Adrenal gland (tissue), 12 donors: Measurements from ENCODE around the gene USP49. TPM values are rescaled to one million over a fixed set of nuclear protein-coding genes. Genes with fewer than 3 reads are reported as not detected.
"Not testable (repeated sequence)": the region's sequence is repeated elsewhere in the genome, so short reads cannot be mapped to it uniquely, and the experiment has no call there.

Source experiments
- DNase-seq, 7 donors: peaks; one replicate each; pipeline ENCODE4 v3.0.0-alpha.2; 2019 to 2020
- H3K27ac ChIP-seq, 5 donors: fragments of 200-600 bp; sonication (generic) in 4 of 5; 1 replicate in 3 of 5; 2 replicates in 2 of 5; pipeline versions ENCODE4 v1.5.1 to v1.8.0; 2016 to 2020; ENCODE audit warnings: mild to moderate bottlenecking in 1 of 5
- H3K27me3 ChIP-seq: fragments of 200-600 bp; 2 replicates; pipeline ENCODE4 v1.8.0; 2021
- H3K36me3 ChIP-seq, 2 donors: fragments of 200-600 bp; replicated peaks in 1 of 2; 1 replicate in 1 of 2; 2 replicates in 1 of 2; pipeline versions ENCODE4 v1.5.1 to v1.8.0; 2018 to 2022
- H3K4me1 ChIP-seq, 2 donors: fragments of 200-600 bp; replicated peaks in 1 of 2; 1 replicate in 1 of 2; 2 replicates in 1 of 2; pipeline versions ENCODE4 v1.5.1 to v1.8.0; 2018 to 2021
- H3K4me3 ChIP-seq, 4 donors: fragments of 200-600 bp; sonication (generic) in 3 of 4; one replicate each; pipeline ENCODE4 v1.5.1; 2016 to 2018
- H3K9me3 ChIP-seq, 3 donors: fragments of 200-600 bp; sonication (generic) in 1 of 3; replicated peaks in 1 of 3; 1 replicate in 2 of 3; 2 replicates in 1 of 3; pipeline versions ENCODE4 v1.5.1 to v1.8.0; 2016 to 2021
- CTCF ChIP-seq, 6 experiments: fragments of 450-650 bp in 4 of 6; fragments of 200-600 bp in 2 of 6; sonication (generic) in 1 of 6; IDR thresholded peaks; 1 replicate in 5 of 6; 2 replicates in 1 of 6; pipeline versions ENCODE4 v1.5.1 to v1.8.0; 2016 to 2021; ENCODE audit warnings: antibody characterized with exemption in 6 of 6, mild to moderate bottlenecking in 2 of 6, moderate library complexity in 1 of 6
- POLR2A ChIP-seq, 2 donors: fragments of 450-650 bp; IDR thresholded peaks; one replicate each; pipeline ENCODE4 v1.6.1; 2017; ENCODE audit warnings: antibody characterized with exemption in 2 of 2, mild to moderate bottlenecking in 2 of 2, moderate library complexity in 1 of 2
- WGBS, 4 donors: extraction: QIAGEN DNeasy Blood & Tissue Kit in 2 of 4; methylation state at CpG; one replicate each; pipeline versions ENCODE4 v1.1.5 to v1.1.7; 2013 to 2017; 5-methylcytosine and 5-hydroxymethylcytosine counted together
- intact Hi-C, 2 donors: fragments of 100-400 bp; cut with DNase I; formaldehyde crosslinking; loops; one replicate each; pipeline versions ENCODE4 v1.14.1 to v1.15.0; 2022 to 2023
- polyA plus RNA-seq, 3 donors: library from polyadenylated mRNA; stranded (reverse); fragments of 200-250 nt in 2 of 3; fragments of 350-450 nt in 1 of 3; fragmentation: Illumina TruSeq in 1 of 3; extraction: RNeasy Lipid Tissue Mini Kit (QIAGEN cat#74804) in 1 of 3; gene quantifications; one replicate each; pipeline ENCODE4 v1.2.3, GENCODE V29; 2013 to 2014
- total RNA-seq, 9 donors: library from RNA; depleted of rRNA in 4 of 9; stranded (reverse); fragments of >200 nt in 4 of 9; fragments of 120-200 nt in 1 of 9; fragmentation: NEBNext Ultra II Directional in 1 of 9; extraction: Animal tissue kit (Norgen Biotek cat#: 25700) in 1 of 9; gene quantifications; one replicate each; pipeline versions ENCODE4 v1.1.0 to v1.2.4, GENCODE V29; 2013 to 2023
- donor health status: healthy with polysubstance abuse.
- donor health status: Bipolar disorder and iron deficiency.
- donor health status: DM: yes; HTN: yes; CAD: no.
- donor health status: DM: no; HTN: no; CAD: no.
- donor health status: DM: no; HTN: no; CAD: no.
- donor health status: DM: yes; HTN: yes; CAD: no.

USP49 gene
- total and polyA plus RNA-seq, 12 donors: 1.5 to 6.2 (median 3.4) TPM

DNA sequence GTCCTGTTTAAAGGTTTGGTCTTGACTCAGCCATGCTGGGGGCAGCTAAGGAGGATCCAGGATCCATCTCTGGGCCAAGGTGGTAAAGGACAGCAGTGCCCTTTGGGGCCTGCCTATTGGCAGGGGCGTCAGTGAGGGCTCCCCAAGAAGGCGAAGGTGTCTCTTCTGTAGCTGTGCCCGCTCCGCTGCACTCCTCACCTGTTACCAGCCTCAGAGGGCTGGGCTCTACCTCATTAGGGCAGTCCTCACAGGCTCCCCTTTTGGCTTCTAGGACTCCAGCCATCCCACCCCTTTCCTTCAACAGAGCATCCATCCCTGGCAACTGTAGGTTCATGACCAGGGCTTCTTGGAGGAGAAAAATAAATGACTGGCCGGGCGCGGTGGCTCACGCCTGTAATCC, 125.8 kb downstream of the USP49 start:
- 95 to 99% (median 96%) methylated on average over 8 of the region's 8 CpGs for WGBS, 4 donors
- Histone ChIP-seq H3K4me1 (peaks cover 0 to 10% of the 10 kb centered on the region in 2 donors), H3K9me3 (no peaks in the 10 kb centered on the region), H3K36me3 (peaks cover 0 to 47% of the 10 kb centered on the region in 2 donors), H3K27ac (no peak overlapping the region), H3K4me3 (no peak overlapping the region), H3K27me3 (no peaks in the 10 kb centered on the region)
- intact Hi-C loops: no loop called here
- no peak for DNase-seq
- TF ChIP-seq CTCF (IDR thresholded peaks at IDR 0.05) (no peak), POLR2A (IDR thresholded peaks at IDR 0.05) (no peak)

DNA sequence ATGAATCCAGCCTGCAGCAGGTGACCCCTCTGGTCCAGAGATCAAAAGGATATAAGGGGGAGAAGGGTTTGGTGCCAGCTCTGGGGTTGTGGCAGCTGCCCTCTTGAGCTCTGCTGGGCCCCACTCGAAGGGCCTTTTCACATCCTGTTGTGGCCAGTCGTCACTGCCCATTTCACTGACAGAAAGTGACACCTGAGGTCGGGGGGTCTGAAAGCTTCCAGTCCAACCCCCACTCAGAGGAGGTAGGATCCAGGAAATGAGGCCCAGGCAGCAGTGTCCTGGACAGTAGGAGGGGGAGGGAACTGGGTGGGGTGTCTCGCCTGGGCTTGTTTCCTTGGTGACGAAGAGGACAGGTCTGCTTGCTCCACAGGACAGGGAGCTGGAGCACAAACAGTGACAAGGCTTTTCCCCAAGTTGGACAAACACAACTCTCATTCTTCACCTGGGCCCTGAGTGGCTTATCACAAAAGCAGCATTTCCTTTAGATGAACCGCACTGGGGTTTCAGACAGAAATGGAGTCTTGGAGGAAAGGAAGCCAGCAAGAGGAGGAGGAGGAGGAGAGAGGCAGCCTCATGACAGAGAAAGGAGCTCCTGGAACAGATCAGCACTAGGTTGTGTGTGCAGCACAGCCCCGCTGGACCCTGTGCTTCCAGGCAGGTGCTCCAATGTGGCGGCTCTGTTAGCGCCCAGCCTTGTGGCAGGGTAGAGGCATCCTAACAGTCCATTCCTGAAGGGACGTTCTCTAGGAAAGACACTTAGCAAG, 126.4 kb downstream of the USP49 start:
- intact Hi-C loops: no loop called here
- H3K27ac ChIP-seq: no peak overlapping the region

GRCh38 chr6:41767112-41767833, 127.9 kb downstream of the USP49 start:
- Histone ChIP-seq H3K9me3 (no peaks in the 10 kb centered on the region), H3K4me1 (peaks cover 0 to 10% of the 10 kb centered on the region in 2 donors), H3K27me3 (no peaks in the 10 kb centered on the region), H3K27ac (peak overlapping the region in 4 of 5 donors; percentile 43 to 82 (median 63)), H3K36me3 (peaks cover 0 to 31% of the 10 kb centered on the region in 2 donors), H3K4me3 (no peak overlapping the region)
- TF ChIP-seq POLR2A (IDR thresholded peaks at IDR 0.05) (no peak), CTCF (IDR thresholded peaks at IDR 0.05) (no peak)
- peak; percentile 81 to 96 (median 87) for DNase-seq
- WGBS, 4 donors: 36 to 56% (median 43%) methylated on average over 8 to 12 of the region's 12 CpGs
- intact Hi-C loops: no loop called here

More for the DNA sequence above, 126.4 kb downstream of the USP49 start:
- WGBS, 4 donors: 78 to 79% (median 79%) methylated on average over 8 to 10 of the region's 10 CpGs
- TF ChIP-seq POLR2A (IDR thresholded peaks at IDR 0.05) (no peak), CTCF (IDR thresholded peaks at IDR 0.05) (no peak)
- Histone ChIP-seq H3K4me1 (peaks cover 0 to 10% of the 10 kb centered on the region in 2 donors), H3K36me3 (peaks cover 0 to 40% of the 10 kb centered on the region in 2 donors), H3K27me3 (no peaks in the 10 kb centered on the region), H3K4me3 (no peak overlapping the region), H3K9me3 (no peaks in the 10 kb centered on the region)
- DNase-seq: peak in 1 of 7 donors; percentile 63

DNA sequence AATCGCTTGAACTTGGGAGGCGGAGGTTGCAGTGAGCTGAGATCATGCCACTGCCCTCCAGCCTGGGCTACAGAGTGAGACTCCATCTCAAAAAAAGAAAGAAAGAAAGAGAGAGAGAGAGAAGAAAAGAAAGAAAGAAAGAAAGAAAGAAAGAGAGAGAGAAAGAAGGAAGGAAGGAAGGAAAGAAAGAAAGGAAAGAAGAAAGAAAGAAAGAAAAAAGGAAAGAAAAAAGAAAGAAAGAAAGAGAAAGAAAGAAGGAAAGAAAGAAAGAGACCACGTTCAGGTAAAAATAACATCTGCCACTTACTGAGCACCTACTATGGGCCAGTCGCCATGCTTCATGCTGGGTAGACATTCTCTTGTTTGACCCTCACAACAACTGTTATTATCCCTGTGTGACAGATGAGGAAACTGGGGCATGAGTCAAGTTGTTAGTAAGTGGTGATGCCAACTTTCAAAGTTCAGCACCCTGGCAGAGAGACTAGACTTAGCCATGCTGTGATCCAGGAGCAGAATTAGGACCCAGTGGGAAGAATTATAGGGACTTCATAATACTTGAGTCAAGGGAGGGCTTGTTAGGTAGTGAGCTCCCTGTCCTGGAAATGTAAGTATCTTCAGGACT, 129.0 kb downstream of the USP49 start:
- H3K27me3 ChIP-seq, H3K4me3 ChIP-seq, H3K9me3 ChIP-seq, DNase-seq, H3K4me1 ChIP-seq, intact Hi-C loops: not testable (repeated sequence)
- H3K27ac ChIP-seq: peak overlapping the region in 1 of 5 donors; percentile 82
- WGBS, 4 donors: 78 to 96% (median 88%) methylated on average over 4 of the region's 4 CpGs
- H3K36me3 ChIP-seq: peaks cover 0 to 20% of the 10 kb centered on the region in 2 donors
